Myocyte (in vitro differentiated cells): ENCODE data around the gene TAF11L14. TPM values are rescaled to one million over a fixed set of nuclear protein-coding genes. Genes with fewer than 3 reads are reported as not detected.
"Not testable (repeated sequence)": the region's sequence is repeated elsewhere in the genome, so short reads cannot be mapped to it uniquely, and the experiment has no call there.

Source experiments
- DNase-seq: peaks from one replicate; pipeline ENCODE4 v3.0.0-alpha.2; 2012; ENCODE audit warnings: low read depth
- polyA plus RNA-seq: library from polyadenylated mRNA; unstranded; fragments of >200 nt; gene quantifications from one replicate; pipeline ENCODE4 v1.2.1, GENCODE V29; 2012; ENCODE audit warnings: missing spikeins
- total RNA-seq: library from RNA; depleted of rRNA; stranded (reverse); fragments of >200 nt; gene quantifications from 2 replicates; pipeline ENCODE4 v1.2.3, GENCODE V29; 2014

TAF11L14 gene
- total RNA-seq, result not detected in 2 replicates
- polyA plus RNA-seq, result not detected

DNA sequence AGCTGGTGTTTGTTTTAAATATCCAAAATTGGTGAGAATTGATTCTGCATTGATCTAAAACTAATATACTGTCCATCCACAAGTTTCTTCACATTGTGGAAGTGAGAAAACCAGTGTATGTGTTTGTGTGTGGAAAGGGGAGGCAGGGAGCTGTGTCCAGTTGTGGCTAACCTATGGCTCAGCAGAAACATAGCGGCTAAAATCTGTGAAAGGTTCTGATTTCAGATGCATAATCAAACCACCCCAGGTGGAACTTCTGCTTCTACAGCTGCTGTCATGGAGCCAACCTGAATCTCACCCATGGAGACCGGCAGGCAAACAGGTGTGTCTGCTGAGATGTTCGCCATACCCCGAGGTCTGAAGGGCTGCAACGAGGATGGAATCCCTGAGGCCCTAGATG is at the start of gene TAF11L14:
Gene TAF11L14 (plus strand): TSS at position 301 of the 400 bp plus-strand sequence.
- DNase-seq, result no peak

DNA sequence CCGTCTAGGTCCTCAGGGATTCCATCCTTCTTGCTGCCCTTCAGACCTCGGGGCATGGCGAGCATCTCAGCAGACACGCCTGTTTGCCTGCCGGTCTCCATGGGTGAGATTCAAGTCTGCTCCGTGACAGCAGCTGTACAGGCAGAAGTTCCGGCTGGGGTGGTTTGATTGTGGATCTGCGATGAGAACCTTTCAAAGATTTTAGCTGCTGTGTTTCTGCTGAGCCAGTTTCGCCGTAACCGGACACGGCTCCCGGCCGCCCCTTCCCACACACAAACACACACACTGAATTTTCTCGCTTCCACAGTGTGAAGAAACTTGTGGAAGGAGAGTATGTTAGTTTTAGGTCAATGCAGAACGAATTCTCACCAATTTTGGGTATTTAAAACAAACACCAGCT is 48.6 kb upstream of the TAF11L14 start, which contains the start of gene TAF11L7:
Gene TAF11L7 (minus strand): TSS at position 101 of the 400 bp plus-strand sequence.
- not testable (repeated sequence) for DNase-seq

DNA sequence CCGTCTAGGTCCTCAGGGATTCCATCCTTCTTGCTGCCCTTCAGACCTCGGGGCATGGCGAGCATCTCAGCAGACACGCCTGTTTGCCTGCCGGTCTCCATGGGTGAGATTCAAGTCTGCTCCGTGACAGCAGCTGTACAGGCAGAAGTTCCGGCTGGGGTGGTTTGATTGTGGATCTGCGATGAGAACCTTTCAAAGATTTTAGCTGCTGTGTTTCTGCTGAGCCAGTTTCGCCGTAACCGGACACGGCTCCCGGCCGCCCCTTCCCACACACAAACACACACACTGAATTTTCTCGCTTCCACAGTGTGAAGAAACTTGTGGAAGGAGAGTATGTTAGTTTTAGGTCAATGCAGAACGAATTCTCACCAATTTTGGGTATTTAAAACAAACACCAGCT is 43.4 kb upstream of the TAF11L14 start, which contains the start of gene TAF11L8:
Gene TAF11L8 (minus strand): TSS at position 101 of the 400 bp plus-strand sequence.
- not testable (repeated sequence) for DNase-seq

DNA sequence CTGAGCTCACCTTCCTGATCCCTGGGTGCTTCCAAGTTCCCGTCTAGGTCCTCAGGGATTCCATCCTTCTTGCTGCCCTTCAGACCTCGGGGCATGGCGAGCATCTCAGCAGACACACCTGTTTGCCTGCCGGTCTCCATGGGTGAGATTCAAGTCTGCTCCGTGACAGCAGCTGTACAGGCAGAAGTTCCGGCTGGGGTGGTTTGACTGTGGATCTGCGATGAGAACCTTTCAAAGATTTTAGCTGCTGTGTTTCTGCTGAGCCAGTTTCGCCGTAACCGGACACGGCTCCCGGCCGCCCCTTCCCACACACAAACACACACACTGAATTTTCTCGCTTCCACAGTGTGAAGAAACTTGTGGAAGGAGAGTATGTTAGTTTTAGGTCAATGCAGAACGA is 40.0 kb upstream of the TAF11L14 start, which contains the start of gene TAF11L9:
Gene TAF11L9 (minus strand): TSS at position 140 of the 400 bp plus-strand sequence.
- not testable (repeated sequence) for DNase-seq

DNA sequence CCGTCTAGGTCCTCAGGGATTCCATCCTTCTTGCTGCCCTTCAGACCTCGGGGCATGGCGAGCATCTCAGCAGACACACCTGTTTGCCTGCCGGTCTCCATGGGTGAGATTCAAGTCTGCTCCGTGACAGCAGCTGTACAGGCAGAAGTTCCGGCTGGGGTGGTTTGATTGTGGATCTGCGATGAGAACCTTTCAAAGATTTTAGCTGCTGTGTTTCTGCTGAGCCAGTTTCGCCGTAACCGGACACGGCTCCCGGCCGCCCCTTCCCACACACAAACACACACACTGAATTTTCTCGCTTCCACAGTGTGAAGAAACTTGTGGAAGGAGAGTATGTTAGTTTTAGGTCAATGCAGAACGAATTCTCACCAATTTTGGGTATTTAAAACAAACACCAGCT is 36.5 kb upstream of the TAF11L14 start, which contains the start of gene TAF11L10:
Gene TAF11L10 (minus strand): TSS at position 101 of the 400 bp plus-strand sequence.
- not testable (repeated sequence) for DNase-seq

DNA sequence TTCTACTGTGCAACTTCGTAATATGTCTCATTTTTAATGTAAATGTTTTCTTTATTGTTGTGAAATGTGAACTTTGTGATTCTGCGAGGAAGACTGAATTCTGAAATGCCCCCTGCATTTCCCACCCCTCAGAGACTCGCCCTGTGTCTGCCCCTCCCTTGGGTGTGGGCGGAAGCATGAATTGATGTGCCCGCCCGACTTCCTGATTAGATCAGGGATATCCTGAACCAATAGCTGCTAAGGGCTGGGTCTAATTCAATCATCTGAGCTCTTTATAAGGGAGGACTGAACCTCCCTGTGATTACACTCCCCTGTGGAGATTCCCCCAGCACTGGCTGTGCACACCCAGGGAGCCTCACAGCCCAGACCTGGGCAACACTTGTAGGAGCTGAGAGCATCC is 30.4 kb upstream of the TAF11L14 start, which contains the start of gene TAF11L11:
Gene TAF11L11 (plus strand): TSS at position 304 of the 400 bp plus-strand sequence.
- DNase-seq, result not testable (repeated sequence)

DNA sequence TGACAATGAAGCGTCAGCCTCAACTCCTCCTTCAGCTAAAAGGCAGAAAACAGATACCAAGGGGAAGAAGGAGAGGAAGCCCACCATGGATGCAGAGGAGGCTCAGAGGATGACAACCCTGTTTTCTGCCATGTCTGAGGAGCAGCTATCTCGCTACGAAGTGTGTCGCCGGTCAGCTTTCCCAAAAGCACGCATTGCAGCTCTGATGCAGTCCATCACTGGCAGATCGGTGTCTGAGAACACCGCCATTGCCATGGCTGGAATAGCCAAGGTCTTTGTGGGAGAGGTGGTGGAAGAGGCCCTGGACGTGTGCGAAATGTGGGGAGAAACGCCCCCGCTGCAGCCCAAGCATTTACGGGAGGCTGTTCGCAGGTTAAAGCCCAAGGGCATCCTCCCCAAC is 29.3 kb upstream of the TAF11L14 start:
- DNase-seq, result no peak

DNA sequence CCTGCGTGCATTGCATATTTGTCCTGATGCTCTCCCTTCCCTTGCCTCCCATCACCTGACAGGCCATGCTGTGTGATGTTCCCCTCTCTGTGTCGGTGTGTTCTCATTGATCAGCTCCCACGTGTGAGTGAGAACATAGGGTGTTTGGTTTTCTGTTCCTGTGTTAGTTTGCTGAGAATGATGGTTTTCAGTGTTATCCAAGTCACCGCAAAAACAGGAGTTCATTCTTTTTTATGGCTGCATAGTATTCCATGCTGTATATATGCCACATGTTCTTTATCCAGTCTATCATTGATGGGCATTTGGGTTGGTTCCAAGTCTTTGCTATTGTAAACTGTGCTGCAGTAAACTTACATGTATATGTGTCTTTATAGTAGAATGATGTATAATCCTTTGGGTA is 26.8 kb upstream of the TAF11L14 start:
- not testable (repeated sequence) for DNase-seq

DNA sequence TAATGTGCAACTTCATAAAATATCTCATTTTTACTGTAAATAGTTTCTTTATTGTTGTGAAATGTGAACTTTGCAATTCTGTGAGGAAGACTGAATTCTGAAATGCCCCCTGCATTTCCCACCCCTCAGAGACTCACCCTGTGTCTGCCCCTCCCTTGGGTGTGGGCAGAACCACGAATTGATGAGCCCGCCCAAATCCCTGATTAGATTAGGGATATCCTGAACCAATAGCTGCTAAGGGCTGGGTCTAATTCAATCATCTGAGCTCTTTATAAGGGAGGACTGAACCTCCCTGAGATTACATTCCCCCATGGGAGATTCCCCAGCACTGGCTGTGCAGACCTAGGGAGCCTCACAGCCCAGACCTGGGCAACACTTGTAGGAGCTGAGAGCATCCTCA is 24.2 kb upstream of the TAF11L14 start, which contains the start of gene TAF11L12:
Gene TAF11L12 (plus strand): TSS at position 301 of the 400 bp plus-strand sequence.
- not testable (repeated sequence) for DNase-seq

DNA sequence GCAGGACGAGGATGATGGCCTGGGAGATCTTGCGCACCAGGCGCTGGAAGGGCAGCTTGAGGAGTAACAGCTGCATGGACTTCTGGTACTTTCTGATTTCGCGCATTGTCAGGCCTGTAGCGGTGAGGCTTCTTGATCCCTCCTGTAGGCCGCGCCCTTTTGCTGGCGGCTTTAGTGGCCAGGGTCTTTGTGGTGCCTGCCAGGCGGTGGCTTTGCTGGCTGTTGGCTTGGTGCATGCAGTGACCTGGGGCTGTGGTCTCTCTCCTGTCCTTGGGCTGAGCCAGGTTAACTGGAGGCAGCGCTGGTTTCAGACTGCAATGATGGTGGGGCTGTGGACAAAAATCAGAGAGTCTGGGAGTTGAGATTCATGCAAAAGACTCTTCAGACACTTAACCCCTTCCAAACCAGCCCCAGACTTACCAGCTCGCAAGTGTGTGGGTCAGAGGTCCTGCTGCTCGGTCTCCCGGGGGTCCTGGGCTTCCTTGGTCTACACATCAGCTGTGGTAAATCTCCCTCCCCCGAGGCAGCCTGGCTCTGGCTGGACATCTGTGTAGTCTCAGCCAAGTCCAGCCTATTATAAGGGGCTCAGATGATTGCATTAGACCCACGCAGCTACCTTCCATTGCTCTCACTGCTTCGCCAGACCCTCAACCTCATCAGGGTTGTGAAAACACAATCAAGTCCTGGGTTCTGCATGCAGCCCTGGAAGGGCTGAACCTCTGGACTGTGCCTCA is 19.2 kb upstream of the TAF11L14 start:
- DNase-seq, result no peak

DNA sequence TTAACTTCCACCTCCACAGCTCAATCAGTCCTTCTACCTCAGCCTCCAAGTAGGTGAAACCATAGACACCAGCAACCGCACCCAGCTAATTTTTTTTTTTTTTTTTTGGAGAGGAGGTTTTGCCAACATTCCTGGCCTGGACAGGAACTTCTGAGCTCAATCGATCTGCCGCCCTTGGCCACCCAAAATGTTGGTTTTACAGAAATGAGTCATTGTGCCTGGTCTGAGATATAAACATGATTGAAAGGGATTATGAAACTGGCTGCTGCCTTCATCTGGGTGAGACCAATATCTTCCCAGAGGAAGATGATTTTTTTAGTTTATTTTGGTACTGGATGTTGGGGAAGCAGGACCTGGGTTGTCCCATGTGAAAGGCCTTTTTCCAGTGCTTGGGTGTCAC is 14.9 kb upstream of the TAF11L14 start:
- DNase-seq, result no peak

DNA sequence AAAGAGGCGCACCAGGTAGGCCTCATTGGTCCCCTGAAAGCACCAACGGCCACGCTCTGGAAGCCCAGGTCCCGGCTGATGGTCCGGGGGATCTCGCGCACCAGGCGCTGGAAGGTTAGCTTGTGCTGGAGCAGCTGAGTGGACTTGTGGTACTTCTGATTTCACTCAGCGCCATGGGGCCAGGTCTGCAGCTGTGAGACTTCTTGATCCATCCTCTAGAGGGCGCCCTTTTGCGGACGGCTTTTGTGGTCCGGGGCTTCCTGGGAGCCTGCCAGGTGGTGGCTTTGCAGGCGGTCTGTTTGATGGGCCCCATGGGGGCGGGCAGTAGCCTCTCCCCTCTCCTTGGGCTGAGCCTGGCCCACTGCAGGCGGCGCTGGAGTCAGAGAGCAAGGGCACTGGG is 13.6 kb upstream of the TAF11L14 start:
- DNase-seq, result no peak

DNA sequence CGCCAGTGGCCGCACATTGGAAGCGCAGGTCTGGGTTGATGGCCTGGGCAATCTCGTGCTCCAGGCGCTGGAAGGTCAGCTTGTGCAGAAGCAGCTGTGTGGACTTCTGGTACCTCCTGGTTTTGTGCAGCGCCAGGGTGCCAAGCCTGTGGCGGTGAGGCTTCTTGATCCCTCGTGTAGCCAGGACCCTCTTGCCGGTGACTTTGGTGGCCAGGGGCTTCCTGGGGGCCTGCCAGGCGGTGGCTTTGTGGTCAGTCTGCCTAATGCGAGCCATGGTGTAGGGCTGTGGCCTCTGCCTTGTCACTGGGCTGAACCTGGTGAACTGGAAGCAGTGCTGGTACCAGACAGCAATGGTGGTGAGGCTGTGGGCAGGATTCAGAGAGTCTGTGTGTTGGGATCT is 8.6 kb upstream of the TAF11L14 start:
- DNase-seq, result no peak

DNA sequence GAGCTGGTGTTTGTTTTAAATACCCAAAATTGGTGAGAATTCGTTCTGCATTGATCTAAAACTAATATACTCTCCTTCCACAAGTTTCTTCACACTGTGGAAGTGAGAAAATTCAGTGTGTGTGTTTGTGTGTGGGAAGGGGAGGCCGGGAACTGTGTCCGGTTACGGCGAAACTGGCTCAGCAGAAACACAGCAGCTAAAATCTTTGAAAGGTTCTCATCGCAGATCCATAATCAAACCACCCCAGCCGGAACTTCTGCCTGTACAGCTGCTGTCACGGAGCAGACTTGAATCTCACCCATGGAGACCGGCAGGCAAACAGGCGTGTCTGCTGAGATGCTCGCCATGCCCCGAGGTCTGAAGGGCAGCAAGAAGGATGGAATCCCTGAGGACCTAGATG is 2.5 kb upstream of the TAF11L14 start, which contains the start of gene TAF11L13:
Gene TAF11L13 (plus strand): TSS at position 301 of the 400 bp plus-strand sequence.
- DNase-seq, result not testable (repeated sequence)

DNA sequence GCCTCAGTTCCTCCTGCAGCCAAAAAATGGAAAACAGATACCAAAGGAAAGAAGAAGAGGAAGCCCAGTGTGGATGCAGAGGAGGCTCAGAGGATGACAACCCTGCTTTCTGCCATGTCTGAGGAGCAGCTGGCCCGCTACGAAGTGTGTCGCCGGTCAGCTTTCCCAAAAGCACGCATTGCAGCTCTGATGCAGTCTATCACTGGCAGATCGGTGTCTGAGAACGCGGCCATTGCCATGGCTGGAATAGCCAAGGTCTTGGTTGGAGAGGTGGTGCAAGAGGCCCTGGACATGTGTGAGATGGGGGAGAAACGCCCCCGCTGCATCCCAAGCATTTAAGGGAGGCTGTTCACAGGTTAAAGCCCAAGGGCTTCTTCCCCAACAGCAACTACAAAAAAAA is 15.0 kb downstream of the TAF11L14 start:
- not testable (repeated sequence) for DNase-seq

DNA sequence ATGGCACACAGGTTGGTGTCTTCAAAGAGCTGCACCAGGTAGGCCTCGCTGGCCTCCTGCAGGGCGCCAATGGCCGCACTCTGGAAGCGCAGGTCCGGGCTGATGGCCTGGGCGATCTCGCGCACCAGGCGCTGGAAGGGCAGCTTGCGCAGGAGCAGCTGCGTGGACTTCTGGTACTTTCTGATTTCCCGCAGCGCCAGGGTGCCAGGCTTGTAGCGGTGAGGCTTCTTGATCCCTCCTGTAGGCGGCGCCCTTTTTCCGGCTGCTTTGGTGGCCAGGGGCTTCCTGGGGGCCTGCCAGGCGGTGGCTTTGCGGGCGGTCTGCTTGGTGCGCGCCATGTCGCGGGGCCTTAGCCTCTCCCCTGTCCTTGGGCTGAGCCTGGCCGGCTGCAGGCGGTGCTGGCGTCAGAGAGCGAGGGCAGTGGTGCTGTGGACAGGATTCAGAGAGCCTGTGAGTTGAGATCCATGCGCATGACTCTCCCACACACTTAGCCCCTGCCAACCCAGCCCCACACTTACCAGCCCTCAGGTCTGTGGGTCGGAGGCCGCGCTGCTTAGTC is 21.0 kb downstream of the TAF11L14 start:
- not testable (repeated sequence) for DNase-seq

DNA sequence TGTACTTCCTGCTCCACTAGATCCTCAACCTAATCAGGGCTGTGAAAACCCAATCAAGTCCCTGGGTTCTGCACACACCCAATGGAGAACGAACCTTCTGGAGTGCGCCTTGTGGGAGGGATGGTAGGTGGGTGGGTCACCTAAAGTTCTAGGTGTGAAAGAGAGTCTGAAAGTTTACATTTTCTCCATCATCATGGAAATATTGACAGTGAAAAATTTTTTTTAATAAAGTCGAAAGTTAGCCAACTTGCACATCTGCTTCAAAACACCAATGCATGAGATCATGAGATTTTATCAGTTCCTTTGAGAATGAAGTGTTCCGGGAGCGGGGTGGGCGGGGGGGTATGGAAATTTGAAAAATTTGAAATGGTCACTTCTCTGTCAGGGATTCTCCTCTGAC is 21.7 kb downstream of the TAF11L14 start:
- DNase-seq, result no peak

DNA sequence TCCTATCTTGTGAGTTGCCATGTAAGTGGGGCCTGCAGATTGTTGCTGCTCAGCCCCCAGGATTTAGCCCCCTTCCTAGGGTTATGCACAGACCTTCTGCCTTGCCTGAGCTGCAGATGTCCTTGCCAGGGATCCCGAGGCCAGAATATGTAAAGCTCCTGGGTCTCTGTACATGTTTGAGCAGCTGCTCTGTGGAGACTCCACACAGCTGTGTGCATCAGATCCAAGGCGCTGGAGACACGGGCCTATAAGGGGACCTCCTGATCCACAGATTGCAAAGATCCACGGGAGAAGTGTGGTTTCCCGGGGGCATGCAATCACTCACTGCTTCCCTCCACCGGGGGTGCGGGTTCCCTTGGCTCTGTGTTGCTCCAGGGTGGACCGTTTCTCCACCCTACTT is 28.9 kb downstream of the TAF11L14 start:
- DNase-seq, result no peak

DNA sequence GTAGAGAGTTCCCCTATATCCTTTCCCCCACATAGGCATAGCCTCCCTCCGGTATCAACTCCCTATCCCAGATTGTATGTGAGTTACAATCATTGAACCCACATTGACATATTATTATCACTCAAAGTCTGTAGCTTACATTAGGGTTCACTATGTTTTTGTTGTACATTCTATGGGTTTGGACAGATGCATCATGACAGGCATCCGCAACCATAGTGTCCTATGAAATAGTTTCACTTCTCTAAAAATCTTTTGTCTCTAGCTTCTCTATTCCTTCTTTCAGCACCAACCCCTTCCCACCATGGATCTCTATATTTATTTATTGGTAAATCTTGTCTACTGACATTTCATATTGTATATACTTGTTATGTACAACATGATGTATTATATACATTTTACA is 31.6 kb downstream of the TAF11L14 start:
- no peak for DNase-seq

DNA sequence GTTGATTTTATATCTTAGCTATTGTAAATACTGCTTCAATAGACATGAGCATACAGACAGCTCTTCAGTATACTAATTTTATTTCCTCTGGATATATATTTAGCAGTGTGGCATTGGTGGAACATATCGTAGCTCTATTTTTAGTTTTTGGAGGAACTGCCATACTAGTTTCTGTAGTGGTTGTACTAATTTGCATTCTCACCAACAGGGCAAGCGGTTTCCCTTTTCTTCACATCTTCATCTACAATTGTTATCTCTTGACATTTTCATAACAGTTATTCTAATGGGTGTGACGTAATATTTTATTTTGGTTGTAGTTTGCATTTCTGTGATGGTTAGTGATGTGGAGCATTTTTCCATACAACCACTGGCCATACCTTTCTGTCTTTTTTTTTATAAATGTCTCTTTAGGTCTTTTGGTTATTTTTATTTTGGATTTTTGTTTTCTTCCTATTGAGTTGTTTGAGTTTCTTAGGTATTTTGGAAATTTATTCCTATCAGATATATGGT is 32.5 kb downstream of the TAF11L14 start:
- DNase-seq, result no peak

DNA sequence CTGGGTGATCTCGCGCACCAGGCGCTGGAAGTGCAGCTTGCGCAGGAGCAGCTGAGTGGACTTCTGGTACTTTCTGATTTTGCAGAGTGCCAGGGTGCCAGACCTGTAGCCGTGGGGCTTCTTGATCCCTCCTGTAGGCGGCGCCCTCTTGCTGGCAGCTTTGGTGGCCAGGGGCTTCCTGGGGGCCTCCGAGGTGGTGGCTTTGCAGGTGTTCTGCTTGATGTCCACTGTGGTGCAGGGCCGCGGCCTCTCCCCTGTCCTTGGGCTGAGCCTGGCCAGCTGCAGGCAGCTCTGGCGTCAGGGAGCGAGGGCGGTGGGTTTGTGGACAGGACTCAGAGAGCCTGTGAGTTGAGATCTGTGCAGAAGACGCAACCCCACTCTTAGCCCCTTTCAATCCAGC is 36.1 kb downstream of the TAF11L14 start:
- no peak for DNase-seq

DNA sequence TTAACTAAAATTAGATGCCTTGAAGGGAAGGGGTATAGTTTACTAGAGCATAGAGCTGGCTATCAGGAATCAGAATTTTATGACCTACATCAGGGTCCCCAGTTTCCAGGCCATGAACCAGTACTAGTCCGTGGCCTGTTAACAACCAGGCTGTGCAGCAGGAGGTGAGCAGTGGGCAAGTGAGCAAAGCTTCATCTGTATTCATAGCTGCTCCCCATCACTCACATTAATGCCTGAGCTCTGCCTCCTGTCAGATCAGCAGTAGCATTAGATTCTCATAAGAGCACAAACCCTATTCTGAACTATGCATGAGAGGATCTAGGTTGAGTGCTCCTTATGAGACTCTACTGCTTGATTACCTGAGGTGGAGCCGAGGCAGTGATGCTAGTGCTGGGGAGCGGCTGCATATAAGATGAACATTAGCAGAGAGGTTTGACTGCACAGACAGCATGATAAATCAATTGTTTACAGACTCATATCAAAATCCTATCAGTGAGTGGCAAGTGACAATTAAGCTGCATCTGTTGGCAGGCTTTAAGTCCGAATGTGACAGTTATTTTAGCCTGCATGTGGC is 44.6 kb downstream of the TAF11L14 start:
- no peak for DNase-seq
